ENCODE data around the gene SLC19A2. TPM values are rescaled to one million over a fixed set of nuclear protein-coding genes. Genes with fewer than 3 reads are reported as not detected.

Gene SLC19A2
- total RNA-seq, 2 experiments from 2014 or later, result 3.2 to 6.5 TPM

DNA sequence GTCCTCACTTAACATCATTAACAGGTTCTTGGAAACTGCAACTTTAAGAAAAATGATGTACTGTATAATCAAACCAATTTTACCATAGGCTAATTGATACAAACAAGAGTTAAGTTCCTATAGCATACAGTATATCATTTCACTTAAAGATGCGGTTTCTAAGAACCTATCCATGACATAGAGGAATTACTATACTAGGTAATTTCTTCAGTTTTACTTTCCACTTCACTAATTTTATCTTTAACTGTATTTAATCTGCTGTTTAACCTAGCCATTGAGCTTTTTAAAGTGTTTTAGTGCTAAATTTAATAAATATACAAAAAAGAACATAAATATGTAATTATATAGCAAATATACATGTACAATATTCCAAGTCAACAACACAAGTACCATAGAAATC lies 28.3 kb downstream of the SLC19A2 start:
- Histone ChIP-seq H3K4me2 (ENCODE audit: low read length) (no peak overlapping the region), H3K9me2 (ENCODE audit: insufficient read depth, low read length) (no peaks in the 10 kb centered on the region), H2AFZ (ENCODE audit: low read length) (no peak overlapping the region), H3K4me3 (ENCODE audit: low read depth, low read length, poor library complexity, severe bottlenecking) (no peak overlapping the region), H3K4me1 (ENCODE audit: insufficient read depth, low read length, poor library complexity, severe bottlenecking) (no peaks in the 10 kb centered on the region), H3K9me3 (ENCODE audit: low read length) (peaks cover 12% of the 10 kb centered on the region), H3K36me3 (ENCODE audit: insufficient read depth, low read length) (no peaks in the 10 kb centered on the region), H4K20me1 (ENCODE audit: insufficient read depth, low read length) (no peaks in the 10 kb centered on the region), H3K79me2 (ENCODE audit: insufficient read depth, low read depth, low read length) (no peaks in the 10 kb centered on the region), H3K27ac (ENCODE audit: low read depth, low read length, poor library complexity, severe bottlenecking) (no peak overlapping the region)
- ChIA-PET CTCF (ENCODE audit: unreplicated experiment) (no interaction called here), POLR2A (no interaction called here)
- no peak for DNase-seq (ENCODE audit: low spot score)
- intact Hi-C loops (cut with micrococcal nuclease; ENCODE audit: unreplicated experiment), result no loop called here
- no TSS peak for BruUV-seq (replicated peaks)
- TF ChIP-seq EZH2phosphoT487 (IDR thresholded peaks at IDR 0.05; ENCODE audit: borderline replicate concordance, low read depth, low read length), result no peak

GRCh38 chr1:169456029-169456428 lies 29.7 kb downstream of the SLC19A2 start:
- ChIA-PET POLR2A (interaction anchor here (1.4 kb wide), 1 partner anchor 18 kb away, joined by 3 read pairs; no protein-coding TSS in a partner anchor), CTCF (ENCODE audit: unreplicated experiment) (no interaction called here)
- no peaks in the 10 kb centered on the region for H3K9me2 ChIP-seq (ENCODE audit: insufficient read depth, low read length)
- BruUV-seq (replicated peaks), result no TSS peak
- H3K79me2 ChIP-seq (ENCODE audit: insufficient read depth, low read depth, low read length), result no peaks in the 10 kb centered on the region
- no peak for DNase-seq (ENCODE audit: low spot score)
- no peak overlapping the region for H2AFZ ChIP-seq (ENCODE audit: low read length)
- no peak overlapping the region for H3K27ac ChIP-seq (ENCODE audit: low read depth, low read length, poor library complexity, severe bottlenecking)
- no peaks in the 10 kb centered on the region for H3K4me1 ChIP-seq (ENCODE audit: insufficient read depth, low read length, poor library complexity, severe bottlenecking)
- no peak overlapping the region for H3K4me2 ChIP-seq (ENCODE audit: low read length)
- intact Hi-C loops (cut with micrococcal nuclease; ENCODE audit: unreplicated experiment), result no loop called here
- no peak overlapping the region for H3K4me3 ChIP-seq (ENCODE audit: low read depth, low read length, poor library complexity, severe bottlenecking)
- H3K36me3 ChIP-seq (ENCODE audit: insufficient read depth, low read length), result no peaks in the 10 kb centered on the region
- H3K9me3 ChIP-seq (ENCODE audit: low read length), result peaks cover 12% of the 10 kb centered on the region
- TF ChIP-seq CTCF (conservative IDR thresholded peaks at IDR 0.05; ENCODE audit: low read length), result no peak
- TF ChIP-seq EZH2phosphoT487 (IDR thresholded peaks at IDR 0.05; ENCODE audit: borderline replicate concordance, low read depth, low read length), result no peak
- H4K20me1 ChIP-seq (ENCODE audit: insufficient read depth, low read length), result no peaks in the 10 kb centered on the region

DNA sequence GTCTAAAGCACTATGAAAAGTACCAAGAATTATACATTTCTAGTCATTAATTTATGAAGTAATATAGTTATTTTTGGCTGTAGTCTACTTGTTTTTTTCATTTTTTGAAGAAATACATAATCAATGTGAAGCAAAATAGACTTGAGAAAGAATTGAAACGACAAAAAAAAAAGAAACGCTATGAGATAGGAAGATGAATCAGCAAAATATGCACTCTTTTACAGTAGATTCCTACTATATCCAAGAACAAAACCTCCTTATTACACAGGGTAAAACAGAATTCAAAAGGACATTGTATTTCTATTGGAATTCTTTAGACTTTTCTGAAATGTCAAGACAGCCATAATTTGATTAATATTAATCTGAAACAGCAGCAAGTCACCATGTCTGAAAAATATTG lies 32.8 kb downstream of the SLC19A2 start:
- H3K9me2 ChIP-seq (ENCODE audit: insufficient read depth, low read length), result no peaks in the 10 kb centered on the region
- peaks cover 9% of the 10 kb centered on the region for H3K9me3 ChIP-seq (ENCODE audit: low read length)
- H3K4me1 ChIP-seq (ENCODE audit: insufficient read depth, low read length, poor library complexity, severe bottlenecking), result no peaks in the 10 kb centered on the region
- no peak for TF ChIP-seq EZH2phosphoT487 (IDR thresholded peaks at IDR 0.05; ENCODE audit: borderline replicate concordance, low read depth, low read length)
- H3K36me3 ChIP-seq (ENCODE audit: insufficient read depth, low read length), result no peaks in the 10 kb centered on the region
- H4K20me1 ChIP-seq (ENCODE audit: insufficient read depth, low read length), result no peaks in the 10 kb centered on the region
- H2AFZ ChIP-seq (ENCODE audit: low read length), result no peak overlapping the region
- BruUV-seq (replicated peaks), result no TSS peak
- intact Hi-C loops (cut with micrococcal nuclease; ENCODE audit: unreplicated experiment), result no loop called here
- DNase-seq (ENCODE audit: low spot score), result no peak
- CTCF ChIA-PET (ENCODE audit: unreplicated experiment), result no interaction called here
- H3K4me3 ChIP-seq (ENCODE audit: low read depth, low read length, poor library complexity, severe bottlenecking), result no peak overlapping the region
- H3K79me2 ChIP-seq (ENCODE audit: insufficient read depth, low read depth, low read length), result no peaks in the 10 kb centered on the region
- no peak overlapping the region for H3K4me2 ChIP-seq (ENCODE audit: low read length)
- POLR2A ChIA-PET, result no interaction called here
- H3K27ac ChIP-seq (ENCODE audit: low read depth, low read length, poor library complexity, severe bottlenecking), result no peak overlapping the region

DNA sequence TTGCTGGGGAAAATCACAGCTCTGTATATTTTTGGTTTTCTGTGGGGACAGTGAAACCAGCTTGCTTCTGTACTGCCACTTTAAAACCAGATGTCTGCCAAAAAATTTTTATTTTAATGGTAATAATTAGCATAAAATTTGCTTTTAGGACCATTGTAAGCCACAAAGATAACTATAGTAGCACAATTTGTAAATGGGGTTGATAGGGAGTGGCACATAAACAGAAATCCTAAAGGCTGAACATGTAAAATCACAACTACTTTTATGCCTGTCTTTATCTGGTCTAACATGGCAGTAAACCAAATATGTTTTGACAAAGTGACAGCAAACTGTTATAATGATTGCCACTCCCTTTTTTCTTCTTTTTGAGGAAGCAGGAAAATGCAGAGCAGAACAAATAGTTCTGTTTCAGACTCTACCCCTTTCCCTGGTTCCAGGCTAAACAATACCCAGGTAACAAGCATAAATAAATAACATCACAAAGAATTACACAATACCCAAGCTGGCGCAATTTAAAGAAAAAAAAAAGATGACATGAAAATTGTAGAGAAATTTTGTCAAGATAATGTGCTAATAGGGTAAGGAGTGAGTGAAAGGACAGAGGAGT lies 34.4 kb downstream of the SLC19A2 start:
- BruUV-seq (replicated peaks), result no TSS peak
- Histone ChIP-seq H3K36me3 (ENCODE audit: insufficient read depth, low read length) (no peaks in the 10 kb centered on the region), H3K4me2 (ENCODE audit: low read length) (no peak overlapping the region), H3K79me2 (ENCODE audit: insufficient read depth, low read depth, low read length) (no peaks in the 10 kb centered on the region), H2AFZ (ENCODE audit: low read length) (no peak overlapping the region), H3K4me3 (ENCODE audit: low read depth, low read length, poor library complexity, severe bottlenecking) (no peak overlapping the region), H3K4me1 (ENCODE audit: insufficient read depth, low read length, poor library complexity, severe bottlenecking) (no peaks in the 10 kb centered on the region), H4K20me1 (ENCODE audit: insufficient read depth, low read length) (no peaks in the 10 kb centered on the region), H3K27ac (ENCODE audit: low read depth, low read length, poor library complexity, severe bottlenecking) (no peak overlapping the region), H3K9me2 (ENCODE audit: insufficient read depth, low read length) (no peaks in the 10 kb centered on the region), H3K9me3 (ENCODE audit: low read length) (no peaks in the 10 kb centered on the region)
- ChIA-PET POLR2A (no interaction called here), CTCF (ENCODE audit: unreplicated experiment) (no interaction called here)
- intact Hi-C loops (cut with micrococcal nuclease; ENCODE audit: unreplicated experiment), result no loop called here
- no peak for DNase-seq (ENCODE audit: low spot score)
- TF ChIP-seq CTCF (conservative IDR thresholded peaks at IDR 0.05; ENCODE audit: low read length) (no peak), EZH2phosphoT487 (IDR thresholded peaks at IDR 0.05; ENCODE audit: borderline replicate concordance, low read depth, low read length) (no peak)

Measured in OCI-LY7 (cell line).